Caco-2 (cell line): ENCODE data around the gene ZNF341. TPM values are rescaled to one million over a fixed set of nuclear protein-coding genes. Genes with fewer than 3 reads are reported as not detected.
A peak's percentile ranks its signal among the peaks of the same experiment; 100 is the strongest.

ENCODE experiments used
- BruUV-seq: library from RNA; stranded (reverse); fragments of 400-500 nt; replicated peaks from 2 replicates; lab custom pipeline; 2021; lab: Mats Ljungman, UMichigan
- CTCF ChIA-PET: fragments of 300-600 bp; sonication (Branson Sonifier 250); formaldehyde crosslinking; loops from one replicate; lab custom pipeline; 2022; ENCODE audit warnings: antibody characterized with exemption; lab: Charles Lee
- POLR2A ChIA-PET: fragments of 300-600 bp; sonication (Branson Sonifier 250); formaldehyde crosslinking; loops from one replicate; lab custom pipeline; 2022; ENCODE audit warnings: antibody characterized with exemption; lab: Charles Lee
- DNase-seq, 2 experiments: peaks; one replicate each; pipeline versions ENCODE4 v3.0.0 to v3.0.0-alpha.2; 2020 to 2022
- H3K27me3 ChIP-seq: replicated peaks from 2 replicates; pipeline ENCODE4 v1.6.0; 2011; ENCODE audit warnings: low read length; ENCODE audit not compliant: control insufficient read depth, insufficient read depth
- H3K36me3 ChIP-seq: 2 replicates; pipeline ENCODE4 v1.5.1; 2011; ENCODE audit warnings: low read length; ENCODE audit not compliant: control insufficient read depth, insufficient read depth
- H3K4me1 ChIP-seq: fragments of 250-450 bp; sonication (Bioruptor Pico); 2 replicates; pipeline ENCODE4 v1.5.1; 2020; ENCODE audit warnings: mild to moderate bottlenecking
- H3K4me3 ChIP-seq: 2 replicates; pipeline ENCODE4 v1.5.1; 2011; ENCODE audit warnings: low read depth, mild to moderate bottlenecking, control low read depth, low read length
- H3K9me3 ChIP-seq: fragments of 250-450 bp; sonication (Bioruptor Pico); 2 replicates; pipeline ENCODE4 v1.5.1; 2020; ENCODE audit warnings: mild to moderate bottlenecking, moderate library complexity
- H3K27ac Mint-ChIP-seq: one replicate; pipeline ENCODE4 v1.8.0; 2022; ENCODE audit warnings: mixed read lengths; ENCODE audit not compliant: unreplicated experiment
- H3K27me3 Mint-ChIP-seq: one replicate; pipeline ENCODE4 v1.8.0; 2022; ENCODE audit warnings: mixed read lengths; ENCODE audit not compliant: insufficient read depth, unreplicated experiment
- H3K36me3 Mint-ChIP-seq: one replicate; pipeline ENCODE4 v1.8.0; 2022; ENCODE audit warnings: mild to moderate bottlenecking, mixed read lengths; ENCODE audit not compliant: insufficient read depth, unreplicated experiment
- H3K4me1 Mint-ChIP-seq: one replicate; pipeline ENCODE4 v1.8.0; 2022; ENCODE audit warnings: low read depth, mixed read lengths; ENCODE audit not compliant: unreplicated experiment
- H3K4me3 Mint-ChIP-seq: one replicate; pipeline ENCODE4 v1.8.0; 2022; ENCODE audit warnings: mild to moderate bottlenecking, moderate library complexity, mixed read lengths; ENCODE audit not compliant: unreplicated experiment
- H3K9me3 Mint-ChIP-seq: one replicate; pipeline ENCODE4 v1.8.0; 2022; ENCODE audit warnings: mixed read lengths; ENCODE audit not compliant: unreplicated experiment
- CTCF ChIP-seq, 2 experiments: fragments of 200-600 bp in 1 of 2; IDR thresholded peaks; 1 replicate in 1 of 2; 2 replicates in 1 of 2; pipeline versions ENCODE4 v1.5.1 to v1.8.0; 2011 to 2022; ENCODE audit warnings: antibody characterized with exemption in 1 of 2, control low read depth in 1 of 2, inconsistent platforms in 1 of 2, low read depth in 1 of 2, low read length in 1 of 2, mild to moderate bottlenecking in 1 of 2, moderate library complexity in 1 of 2; ENCODE audit not compliant: insufficient read depth in 1 of 2, severe bottlenecking in 1 of 2, unreplicated experiment in 1 of 2
- intact Hi-C: fragments of 100-400 bp; cut with micrococcal nuclease; formaldehyde crosslinking; loops from one replicate; pipeline ENCODE4 v1.10.0; 2022; ENCODE audit not compliant: unreplicated experiment
- total RNA-seq: library from RNA; stranded (reverse); gene quantifications from 2 replicates; pipeline ENCODE4 v1.2.3, GENCODE V29; 2022

Gene ZNF341
- total RNA-seq, 1 experiment from 2014 or later = 2.9 TPM

- no peak for TF ChIP-seq CTCF (IDR thresholded peaks at IDR 0.05; ENCODE audit: insufficient read depth in 1 of 2, low read depth in 1 of 2, low read length in 1 of 2, severe bottlenecking in 1 of 2, unreplicated experiment in 1 of 2)
- H3K27me3 Mint-ChIP-seq = no peaks in the 10 kb centered on the region
- Histone ChIP-seq H3K4me1 (peaks cover 46% of the 10 kb centered on the region), H3K27me3 (no peaks in the 10 kb centered on the region), H3K36me3 (no peaks in the 10 kb centered on the region), H3K4me3 (no peak overlapping the region), H3K9me3 (no peaks in the 10 kb centered on the region)
- intact Hi-C loops = loop anchor here (5.0 kb wide), 2 partner anchors 123 to 303 kb away; partner anchors contain the start of genes CHMP4B and RALY
- peak overlapping the region; percentile 55 for H3K27ac Mint-ChIP-seq
- ChIA-PET POLR2A (interaction anchor here (0.6 to 1.1 kb wide), 2 partner anchors 15 to 31 kb away, joined by 3 to 4 read pairs; partner anchors contain the start of gene PXMP4), CTCF (interaction anchor here (0.5 to 3.2 kb wide), 5 partner anchors 22 to 245 kb away, joined by 3 to 21 read pairs (median 4); partner anchors contain the start of gene ACTL10)
- H3K4me3 Mint-ChIP-seq = peak overlapping the region; percentile 27
- BruUV-seq = no TSS peak
- peak; percentile 87 to 89 for DNase-seq
- H3K9me3 Mint-ChIP-seq = no peaks in the 10 kb centered on the region
- peaks cover 12% of the 10 kb centered on the region for H3K36me3 Mint-ChIP-seq
- H3K4me1 Mint-ChIP-seq = peaks cover 48% of the 10 kb centered on the region
Observed at GRCh38 chr20:33688938-33689424, 42.8 kb upstream of the ZNF341 start.

- BruUV-seq = no TSS peak
Observed at GRCh38 chr20:33689493-33689892, 42.3 kb upstream of the ZNF341 start.

More at GRCh38 chr20:33689493-33689892, 42.3 kb upstream of the ZNF341 start:
- H3K4me1 ChIP-seq = peaks cover 48% of the 10 kb centered on the region
- TF ChIP-seq CTCF (IDR thresholded peaks at IDR 0.05; ENCODE audit: insufficient read depth in 1 of 2, low read depth in 1 of 2, low read length in 1 of 2, severe bottlenecking in 1 of 2, unreplicated experiment in 1 of 2) = no peak
- H3K4me3 ChIP-seq = no peak overlapping the region
- Mint-ChIP-seq H3K4me1 (peaks cover 53% of the 10 kb centered on the region), H3K27me3 (no peaks in the 10 kb centered on the region), H3K27ac (peak overlapping the region; percentile 55), H3K4me3 (no peak overlapping the region), H3K36me3 (peaks cover 12% of the 10 kb centered on the region), H3K9me3 (no peaks in the 10 kb centered on the region)
- no peaks in the 10 kb centered on the region for H3K9me3 ChIP-seq
- intact Hi-C loops = loop anchor here (5.0 kb wide), 2 partner anchors 123 to 303 kb away; partner anchors contain the start of genes CHMP4B and RALY
- H3K27me3 ChIP-seq = no peaks in the 10 kb centered on the region
- no peaks in the 10 kb centered on the region for H3K36me3 ChIP-seq
- CTCF ChIA-PET = interaction anchor here (0.5 to 3.2 kb wide), 5 partner anchors 22 to 245 kb away, joined by 3 to 21 read pairs (median 3); partner anchors contain the start of genes ACTL10 and ZNF341
- POLR2A ChIA-PET = interaction anchor here (1.0 to 1.1 kb wide), 2 partner anchors 31 kb away, joined by 4 to 7 read pairs; partner anchors contain the start of gene PXMP4
- no peak for DNase-seq
